HUDEP-2 (cell line): ENCODE results near the gene LATS2.
"Not testable (repeated sequence)": the region's sequence is repeated elsewhere in the genome, so short reads cannot be mapped to it uniquely, and the experiment has no call there.

ENCODE experiments used
- DNase-seq, 76 experiments: peaks; one replicate each; lab custom pipeline; 2025; ENCODE audit not compliant: unreplicated experiment in 76 of 76; lab: John Stamatoyannopoulos, UW

The LATS2 gene

DNA sequence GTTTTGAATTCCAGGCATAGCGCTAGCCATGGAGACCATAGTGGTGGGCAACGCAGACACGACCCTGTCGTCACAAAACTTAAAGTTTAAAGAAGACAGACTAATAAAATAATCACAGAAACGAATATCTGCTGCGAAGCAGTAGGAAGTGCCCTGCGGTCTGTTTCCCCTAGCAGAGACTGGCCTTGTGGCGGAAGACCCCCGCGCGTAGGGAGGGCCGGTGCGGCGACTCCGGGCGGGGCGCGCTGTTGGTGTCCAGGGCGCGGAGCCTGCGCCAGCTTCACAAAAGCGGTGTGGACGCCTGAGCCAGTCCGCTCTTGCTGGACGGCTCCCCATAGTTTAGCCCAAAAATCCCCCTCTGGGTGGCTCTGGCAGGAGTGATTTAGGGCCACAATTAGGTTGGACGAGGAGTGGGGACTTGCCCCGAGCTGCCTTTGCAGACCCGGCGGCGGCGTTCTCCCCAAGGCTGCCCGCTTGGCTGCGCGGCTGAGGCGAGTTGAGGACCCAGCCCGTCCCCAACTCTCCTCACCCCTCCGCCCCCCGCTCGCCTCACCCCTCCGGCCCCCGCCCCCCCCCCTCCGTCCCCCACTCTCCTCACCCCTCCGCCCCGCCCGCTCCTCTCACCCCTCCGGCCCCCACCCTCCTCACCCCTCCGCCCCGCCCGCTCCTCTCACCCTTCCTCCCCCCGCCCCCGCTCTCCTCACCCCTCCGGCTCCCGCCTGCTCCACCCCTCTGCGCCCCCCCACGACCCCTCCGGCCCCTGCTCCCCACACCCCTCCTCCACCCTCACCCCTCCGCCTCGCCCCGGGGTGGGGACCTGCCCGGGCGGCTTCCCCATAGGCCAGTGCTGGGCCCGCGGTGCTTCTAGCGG is 14.2 kb upstream of the LATS2 start:
- peak in 6 of 76 experiments; percentile 4 to 14 (median 10) for DNase-seq

DNA sequence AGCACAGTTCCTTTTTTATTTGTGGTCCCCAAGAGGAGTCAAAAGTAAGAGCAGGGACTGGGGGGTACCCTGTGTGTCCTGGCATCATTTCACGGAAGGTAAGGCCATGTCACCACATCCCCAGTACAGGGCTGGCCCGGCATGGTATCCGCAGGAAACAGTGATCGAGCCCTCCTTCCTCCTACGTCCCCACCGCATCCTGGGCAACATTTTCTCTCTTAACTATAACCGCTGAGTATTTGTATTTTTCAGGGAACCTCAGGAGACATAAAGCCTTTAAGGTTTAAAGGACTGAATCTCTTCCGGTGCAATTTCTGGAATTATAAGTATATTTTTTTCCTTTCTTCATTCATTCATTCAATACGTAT is 13.6 kb upstream of the LATS2 start:
- no peak for DNase-seq

DNA sequence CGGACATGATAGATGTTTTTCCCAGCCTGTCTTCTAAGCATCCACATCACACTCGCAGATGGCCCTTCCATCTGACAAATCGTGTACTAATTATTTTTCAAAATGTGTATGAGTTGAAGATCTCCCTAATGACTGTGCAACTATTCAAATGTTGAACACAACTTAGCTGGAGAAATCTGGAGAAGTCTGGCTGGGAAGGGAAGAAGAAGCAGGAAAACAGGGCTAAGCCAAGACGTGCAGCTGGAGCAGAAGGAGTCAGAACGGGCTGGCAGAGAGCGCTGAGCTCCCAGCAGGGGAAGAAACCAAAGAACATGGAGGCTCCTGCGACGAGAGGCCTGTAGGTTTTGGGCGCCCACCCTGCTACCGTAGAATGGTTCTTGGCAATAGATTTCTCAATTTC is 13.2 kb upstream of the LATS2 start:
- DNase-seq, result no peak

DNA sequence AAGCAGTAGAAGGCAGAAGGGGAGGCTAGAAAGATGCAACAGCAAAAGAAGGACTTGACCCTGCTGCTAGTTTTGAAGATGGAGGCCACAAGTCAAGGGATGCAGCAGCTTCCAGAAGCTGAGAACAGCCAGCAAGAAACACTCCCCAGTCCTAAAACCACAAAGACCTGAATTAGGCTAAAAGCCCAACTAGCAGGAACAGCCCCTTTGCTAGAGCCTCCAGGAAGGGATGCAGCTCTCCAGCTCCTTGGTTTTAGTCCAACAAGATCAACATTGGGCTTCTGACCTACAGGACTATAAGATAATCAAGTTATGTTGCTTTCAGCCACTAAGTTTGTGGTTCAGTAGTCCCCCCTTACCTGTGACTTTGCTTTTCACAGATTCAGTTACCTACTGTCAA is 10.5 kb upstream of the LATS2 start:
- no peak for DNase-seq

DNA sequence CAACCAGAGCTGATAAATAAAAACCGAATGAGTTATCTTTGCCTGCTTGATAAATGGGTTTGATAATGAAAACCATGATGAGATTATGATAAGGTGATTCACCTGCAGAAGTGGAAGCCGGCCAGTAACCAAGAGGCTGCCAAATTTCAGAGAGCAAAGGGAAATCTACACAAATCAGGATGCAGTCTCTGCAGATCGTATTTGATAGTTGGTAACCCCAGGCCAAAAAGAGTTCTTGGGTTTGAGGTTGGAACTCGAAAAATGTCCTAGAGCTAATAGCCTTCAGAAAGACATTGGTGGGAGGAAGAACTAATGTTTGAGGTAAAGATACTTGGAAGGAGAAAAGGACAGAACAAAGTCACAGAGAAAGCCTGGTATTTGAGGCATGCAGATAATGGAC is 9.6 kb upstream of the LATS2 start:
- DNase-seq, result no peak

DNA sequence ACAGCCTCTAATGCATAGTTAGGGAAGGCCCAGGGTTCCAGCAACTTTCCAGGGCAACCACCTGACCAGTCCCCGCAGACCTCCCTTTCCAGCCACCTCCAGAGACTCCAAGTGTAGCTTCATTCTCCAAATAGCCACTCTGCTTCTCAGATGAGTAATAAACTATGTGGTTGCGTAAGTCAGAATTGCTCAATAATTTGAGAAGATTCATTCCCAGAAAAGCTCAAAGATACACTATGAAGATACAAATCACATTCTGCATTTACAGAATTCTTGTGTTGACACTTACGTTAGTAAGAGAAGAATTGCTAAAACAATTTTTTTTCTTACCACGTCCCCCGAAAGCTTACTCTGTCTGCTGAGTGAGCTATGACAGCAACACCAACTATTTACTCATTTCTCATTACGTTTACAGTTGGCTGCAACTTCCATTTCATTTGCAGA is 8.2 kb upstream of the LATS2 start:
- no peak for DNase-seq

DNA sequence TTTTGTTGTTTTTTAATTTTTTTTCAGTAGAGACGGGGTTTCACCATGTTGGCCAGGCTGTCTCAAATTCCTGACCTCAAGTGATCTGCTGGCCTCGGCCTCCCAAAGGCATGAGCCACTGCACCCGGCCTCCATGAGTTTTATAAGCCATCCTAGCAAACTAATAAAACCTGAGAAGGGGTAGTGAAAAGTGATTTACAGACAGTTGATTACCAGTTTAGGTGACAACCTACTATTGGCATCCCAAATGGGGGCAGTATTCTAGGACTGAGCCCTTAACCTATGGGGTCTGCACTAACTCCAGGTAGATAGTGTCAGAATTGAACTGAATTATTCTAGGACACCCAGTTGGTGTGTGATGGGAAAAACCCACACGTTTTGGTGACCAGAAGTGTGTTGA is 6.5 kb upstream of the LATS2 start:
- no peak for DNase-seq

DNA sequence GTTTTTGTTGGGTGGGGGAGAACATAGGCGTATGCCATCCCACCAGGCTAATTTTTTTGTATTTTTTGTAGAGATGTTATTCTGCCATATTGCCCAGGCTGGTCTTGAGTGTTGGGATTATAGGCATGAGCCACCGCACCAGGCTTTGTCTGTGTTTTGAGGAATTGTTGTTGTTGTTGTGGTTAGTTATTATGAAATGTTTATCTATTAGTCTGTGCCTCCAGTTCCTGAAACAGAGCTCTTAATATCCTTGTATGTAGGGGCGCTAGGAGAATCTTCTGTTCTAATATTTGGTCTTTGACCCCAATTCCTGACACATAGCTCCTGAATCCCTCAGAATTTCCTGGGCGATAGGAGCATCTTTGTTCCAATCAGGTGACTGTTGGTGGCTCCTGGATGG is 5.6 kb upstream of the LATS2 start:
- DNase-seq, result no peak

DNA sequence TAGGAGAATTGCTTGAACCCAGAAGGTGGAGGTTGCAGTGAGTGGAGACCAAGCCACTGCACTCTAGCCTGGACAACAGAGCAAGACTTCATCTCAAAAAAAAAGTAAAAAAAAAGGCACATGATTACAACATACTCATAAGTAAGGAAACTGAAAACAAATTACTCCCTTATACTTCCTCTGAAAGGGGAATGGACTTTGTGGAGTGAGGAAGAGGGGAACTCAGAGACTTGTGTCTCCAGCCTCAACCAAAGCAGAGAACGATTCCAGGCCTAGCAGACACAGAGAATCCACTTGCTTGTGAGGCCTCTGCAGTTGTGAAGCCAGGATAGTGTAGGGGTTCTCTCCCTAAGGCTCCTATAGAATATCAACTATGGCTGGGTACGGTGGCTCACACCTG is 4.3 kb upstream of the LATS2 start:
- no peak for DNase-seq

DNA sequence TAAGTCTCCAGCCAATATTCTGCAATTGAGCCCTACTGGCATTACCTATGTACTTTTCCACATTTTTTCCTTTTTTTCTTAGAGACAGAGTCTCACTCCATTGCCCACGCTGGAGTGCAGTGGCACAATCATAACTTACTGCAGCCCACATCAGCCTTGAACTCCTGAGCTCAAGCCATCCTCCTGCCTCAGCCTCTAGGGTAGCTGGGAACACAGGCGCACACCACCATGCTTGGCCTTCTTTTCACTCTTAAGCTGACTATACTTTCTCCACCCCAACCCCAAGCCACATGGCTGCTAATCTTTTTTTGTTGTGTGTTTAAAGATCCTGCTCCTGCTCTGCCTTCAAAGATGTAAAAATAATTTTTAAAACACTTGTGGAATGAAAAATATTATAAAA is 1.6 kb upstream of the LATS2 start:
- no peak for DNase-seq

DNA sequence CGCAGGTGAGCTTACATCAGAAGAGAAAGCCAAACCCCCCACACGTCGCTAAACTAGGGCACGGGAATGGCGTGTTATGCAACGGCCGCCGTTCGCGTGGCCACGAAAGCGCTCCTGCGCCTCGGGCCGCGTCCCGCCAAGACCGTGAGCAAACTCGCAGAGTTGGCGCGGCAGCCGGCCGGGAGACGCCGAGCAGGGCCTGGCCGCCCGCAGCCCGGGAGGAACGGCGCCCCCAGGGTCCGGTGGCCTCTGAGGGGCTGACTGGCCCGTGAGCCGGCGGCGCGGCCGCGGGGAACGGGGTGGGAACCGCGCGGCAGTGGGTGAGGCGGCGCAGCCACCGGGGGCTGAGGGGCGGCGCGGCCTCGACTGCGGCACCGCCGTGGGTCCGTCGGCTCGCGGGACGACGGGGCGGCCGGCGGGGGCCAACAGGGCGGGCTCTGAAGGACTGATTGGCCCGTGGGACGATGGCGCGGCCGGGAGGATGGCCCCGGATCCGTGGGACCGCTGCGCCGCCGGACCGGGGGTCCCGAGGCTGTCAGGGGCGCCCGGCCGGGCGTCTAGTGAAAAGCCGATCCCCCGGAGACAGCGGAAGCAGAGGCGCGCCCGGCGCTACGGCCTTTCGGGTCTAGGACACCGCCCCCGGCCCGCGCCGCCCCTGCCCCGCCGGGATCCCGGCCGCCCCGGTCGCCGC is 903 bp downstream of the LATS2 start:
- DNase-seq, result peak in 4 of 76 experiments; percentile 5 to 33 (median 10)

DNA sequence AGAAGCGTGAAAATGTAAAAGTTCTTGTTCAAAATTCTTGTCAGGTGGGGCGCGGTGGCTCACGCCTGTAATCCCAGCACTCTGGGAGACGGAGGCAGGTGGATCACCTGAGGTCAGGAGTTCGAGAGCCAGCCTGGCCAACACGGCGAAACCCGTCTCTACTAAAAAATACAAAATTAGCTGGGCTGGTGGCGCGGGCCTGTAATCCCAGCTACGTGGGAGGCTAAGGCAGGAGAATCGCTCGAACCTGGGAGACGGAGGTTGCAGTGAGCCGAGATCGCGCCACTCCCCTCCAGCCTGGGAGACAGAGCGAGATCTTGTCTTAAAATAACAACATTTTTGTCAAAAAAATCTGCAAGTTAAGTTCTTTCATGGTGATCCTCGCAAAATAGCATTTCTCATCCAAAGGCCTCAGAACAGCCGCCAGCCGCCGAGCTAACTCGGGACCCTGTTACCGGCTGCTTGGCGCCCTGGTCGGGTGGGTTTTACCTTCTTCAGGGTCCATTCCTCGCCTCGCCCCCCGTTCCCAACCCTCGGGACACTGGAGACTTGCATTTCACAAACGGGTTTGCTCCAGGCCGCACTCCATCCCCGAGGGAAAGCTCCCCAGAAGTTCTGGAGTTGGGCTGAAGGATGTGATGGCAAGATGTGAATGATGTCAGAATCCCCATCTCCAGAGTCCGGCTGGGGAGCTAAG is 1.6 kb downstream of the LATS2 start:
- DNase-seq, result peak in 1 of 76 experiments; percentile 7

DNA sequence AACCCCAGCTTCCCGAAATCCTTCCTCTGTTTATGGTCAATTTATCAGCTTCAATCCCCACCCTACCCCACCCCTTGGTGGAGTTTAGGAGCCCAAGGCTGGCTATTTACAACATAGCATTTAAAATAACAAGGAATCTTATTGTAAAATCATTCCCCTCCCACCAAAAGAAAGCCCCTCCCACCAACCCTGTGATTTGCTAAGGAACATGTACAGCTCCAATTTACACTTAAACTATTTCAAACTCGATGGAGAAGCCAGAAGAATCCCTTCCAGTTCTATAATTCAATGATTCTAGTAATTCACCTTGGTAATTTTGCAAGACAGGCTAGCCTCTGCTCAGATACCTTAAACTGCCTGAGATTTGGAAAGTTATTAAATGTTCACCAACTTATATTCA is 3.0 kb downstream of the LATS2 start:
- no peak for DNase-seq

DNA sequence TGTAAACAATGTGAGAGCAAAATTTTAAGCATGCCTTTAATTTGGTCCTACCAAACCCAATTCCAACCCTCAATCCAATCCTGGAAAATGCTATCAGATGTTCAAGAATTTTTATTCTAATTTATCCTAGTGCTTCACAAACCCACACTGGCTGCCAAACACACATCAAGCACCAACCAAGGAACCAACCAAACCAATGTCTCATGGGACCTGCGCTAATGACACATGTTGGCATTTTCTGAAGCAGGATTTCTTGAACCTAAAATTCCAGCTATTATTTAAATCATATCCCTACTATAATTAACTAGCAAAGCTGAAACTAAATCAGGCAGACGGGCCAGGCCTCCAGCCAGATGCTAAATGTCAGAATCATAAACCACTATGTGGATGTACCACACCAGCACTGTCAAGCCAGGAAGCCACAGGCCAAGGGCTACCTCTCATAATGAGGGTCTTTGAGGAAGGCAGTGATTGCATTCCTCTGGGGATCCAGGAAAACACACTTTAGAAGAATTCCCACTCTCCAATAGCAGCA is 5.8 kb downstream of the LATS2 start:
- DNase-seq, result no peak

DNA sequence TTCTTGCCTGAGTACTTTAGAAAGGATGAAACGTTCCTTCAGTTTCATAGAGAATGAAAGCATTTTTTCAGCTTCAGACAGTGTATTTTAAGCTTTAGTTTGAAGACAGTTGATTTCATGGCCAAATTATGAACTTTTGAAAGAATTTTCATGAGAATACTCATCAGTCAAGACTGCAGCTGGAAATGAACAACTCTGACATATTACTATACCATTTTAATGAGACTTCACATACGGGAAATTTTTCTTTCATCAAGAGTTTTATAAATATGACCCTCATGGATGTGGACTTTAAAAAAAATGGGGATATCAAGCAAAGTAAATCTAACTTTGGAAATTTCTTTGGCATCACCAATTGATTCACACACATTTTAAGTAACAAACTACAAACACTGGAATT is 6.4 kb downstream of the LATS2 start:
- no peak for DNase-seq

DNA sequence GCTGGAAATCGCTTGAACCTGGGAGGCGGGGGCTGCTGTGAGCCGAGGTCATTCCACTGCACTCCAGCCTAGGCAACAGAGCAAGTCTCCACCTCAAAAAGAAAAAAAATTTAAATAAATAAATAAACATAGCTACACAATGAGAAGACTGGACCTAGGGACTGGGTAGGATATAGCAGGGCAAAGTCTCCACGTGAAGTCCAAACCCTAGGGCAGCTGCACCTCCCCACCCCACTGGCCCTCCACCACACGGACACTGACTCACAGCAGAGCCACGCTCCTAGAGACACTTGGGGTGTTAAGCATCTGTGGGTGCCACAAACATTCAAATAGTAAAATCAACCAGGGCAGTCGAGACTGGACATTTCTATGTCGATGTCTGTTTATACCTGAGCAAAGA is 7.1 kb downstream of the LATS2 start:
- no peak for DNase-seq

DNA sequence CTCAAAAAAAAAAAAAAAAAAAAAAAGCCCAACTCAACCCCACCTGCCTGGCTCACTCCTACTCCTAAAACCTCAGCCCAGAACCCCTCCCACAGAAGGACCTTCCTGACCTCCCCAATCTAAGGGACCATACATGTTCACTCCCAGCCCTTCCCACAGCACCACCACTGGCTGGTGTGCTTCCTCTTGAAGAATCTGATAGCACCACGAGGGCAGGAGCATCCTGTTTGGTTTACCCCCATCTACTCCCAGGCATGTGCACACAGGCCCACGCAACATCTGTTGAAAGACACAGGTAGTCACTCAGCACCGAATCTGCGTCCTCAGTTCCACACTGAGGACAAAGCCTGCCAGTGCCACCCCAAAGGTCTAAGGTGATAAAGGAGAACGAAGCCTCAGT is 8.2 kb downstream of the LATS2 start:
- DNase-seq, result peak in 1 of 76 experiments; percentile 7

DNA sequence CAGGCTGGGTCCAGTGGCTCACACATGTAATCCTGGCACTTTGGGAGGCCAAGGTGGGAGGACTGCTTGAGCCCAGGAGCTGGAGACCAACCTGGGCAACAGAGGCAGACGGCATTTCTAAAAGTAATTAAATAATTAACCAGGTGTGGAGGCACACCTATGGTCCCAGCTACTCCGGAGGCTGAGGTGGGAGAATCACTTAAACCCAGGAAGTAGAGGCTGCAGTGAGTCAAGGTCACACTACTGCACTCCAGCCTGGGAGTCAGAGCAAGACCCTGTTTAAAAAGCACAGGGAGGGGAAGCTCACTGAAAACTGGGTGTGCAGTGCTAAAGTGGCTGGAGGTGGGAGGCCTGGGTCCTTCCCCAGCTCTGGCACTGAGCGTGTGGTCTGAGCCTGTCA is 9.7 kb downstream of the LATS2 start:
- no peak for DNase-seq

DNA sequence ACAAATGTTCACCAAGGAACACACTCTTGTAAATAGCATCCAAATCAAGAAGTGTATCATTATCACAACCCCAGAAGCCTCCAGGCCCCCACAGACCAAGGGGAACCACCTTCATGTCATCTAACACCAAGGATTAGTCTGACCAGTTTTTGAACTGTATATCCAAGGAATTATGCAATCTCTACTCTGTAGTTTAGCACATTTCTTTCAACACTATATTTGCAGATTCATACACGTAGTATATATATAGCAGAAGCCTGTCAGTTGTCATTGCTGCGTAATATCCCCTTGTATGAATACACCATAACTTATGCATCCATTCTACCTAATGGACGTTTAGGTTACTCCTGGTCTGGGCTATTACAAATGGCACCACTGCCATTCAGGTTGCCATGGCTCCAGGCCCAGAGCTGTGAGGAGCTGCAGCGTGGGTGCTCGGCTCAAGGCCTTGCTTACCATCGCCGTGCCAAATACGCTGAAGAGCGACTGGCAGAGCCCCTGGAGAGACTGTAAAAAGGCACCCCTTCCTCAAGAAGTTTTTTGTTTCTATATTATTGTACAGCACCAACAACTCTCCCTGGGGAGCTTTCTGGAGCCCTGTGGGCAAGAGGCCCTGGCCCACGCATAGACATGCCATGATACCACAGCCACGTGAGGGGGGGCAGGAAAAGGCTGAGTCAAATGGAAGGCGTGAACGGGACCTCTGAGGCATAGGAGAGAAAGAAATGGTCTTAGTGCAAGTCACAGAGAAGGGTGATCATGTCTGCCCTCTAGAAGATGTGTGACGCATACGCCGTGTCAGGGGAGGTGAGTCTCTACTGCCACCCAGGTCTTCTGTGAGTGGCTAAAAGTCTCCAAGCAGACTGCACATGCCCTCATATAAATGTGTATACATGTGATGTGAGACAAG is 10.8 kb downstream of the LATS2 start:
- DNase-seq, result no peak

DNA sequence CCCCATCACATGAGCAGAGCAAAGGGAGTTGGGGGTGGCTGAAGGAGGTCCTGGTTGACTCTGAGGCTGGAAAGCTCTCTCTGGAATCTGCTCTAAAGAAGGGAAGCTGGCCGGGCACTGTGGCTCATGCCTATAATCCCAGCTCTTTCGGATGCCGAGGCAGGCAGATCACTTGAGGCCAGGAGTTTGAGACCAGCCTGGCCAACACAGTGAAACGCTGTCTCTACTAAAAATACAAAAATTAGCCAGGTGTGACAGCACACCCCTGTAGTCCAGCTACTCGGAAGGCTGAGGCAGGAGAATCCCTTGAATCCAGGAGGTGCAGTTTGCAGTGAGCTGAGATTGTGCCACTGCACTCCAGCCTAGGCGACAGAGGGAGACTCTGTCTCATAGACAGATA is 11.7 kb downstream of the LATS2 start:
- not testable (repeated sequence) for DNase-seq
